Choroid plexus epithelial cell (primary cell): ENCODE measurements around the gene ADAP1.

Source experiments
- DNase-seq: peaks from one replicate; pipeline ENCODE4 v3.0.0-alpha.2; 2010; ENCODE audit warnings: low read depth
- H3K4me3 ChIP-seq: 2 replicates; pipeline ENCODE4 v1.5.1; 2011; ENCODE audit warnings: low read depth, mild to moderate bottlenecking, control low read depth, low read length, moderate library complexity
- CTCF ChIP-seq: conservative IDR thresholded peaks from 2 replicates; pipeline ENCODE4 v1.5.1; 2011; ENCODE audit warnings: low read depth, mild to moderate bottlenecking, control low read depth, inconsistent platforms, low read length, moderate library complexity

Gene ADAP1

GRCh38 chr7:885261-885892 is 69.1 kb downstream of the ADAP1 start:
- no peak for DNase-seq
- H3K4me3 ChIP-seq: no peak overlapping the region
- no peak for TF ChIP-seq CTCF

GRCh38 chr7:884191-885003 is 70.1 kb downstream of the ADAP1 start:
- H3K4me3 ChIP-seq: no peak overlapping the region
- TF ChIP-seq CTCF: no peak
- no peak for DNase-seq

- peak; percentile 16 for TF ChIP-seq CTCF
- DNase-seq: no peak
- no peak overlapping the region for H3K4me3 ChIP-seq
Observed at GRCh38 chr7:883055-884021, 71.1 kb downstream of the ADAP1 start.

GRCh38 chr7:882336-883035 is 72.0 kb downstream of the ADAP1 start:
- H3K4me3 ChIP-seq: no peak overlapping the region
- no peak for TF ChIP-seq CTCF
- DNase-seq: no peak

- no peak overlapping the region for H3K4me3 ChIP-seq
- TF ChIP-seq CTCF: no peak
- no peak for DNase-seq
Observed at GRCh38 chr7:881441-882234, 72.8 kb downstream of the ADAP1 start.

- no peak for TF ChIP-seq CTCF
- DNase-seq: no peak
- H3K4me3 ChIP-seq: no peak overlapping the region
Observed at GRCh38 chr7:880450-880849, 74.0 kb downstream of the ADAP1 start.
